ENCODE results near the gene CAMK2A.

GRCh38 chr5:150213530-150213929, 76.0 kb downstream of the CAMK2A start:
- TF ChIP-seq CTCF (IDR thresholded peaks at IDR 0.05 in 8 of 11, conservative IDR thresholded peaks at IDR 0.05 in 3 of 11) (no peak), POLR2AphosphoS5 (IDR thresholded peaks at IDR 0.05) (no peak), POLR2A (IDR thresholded peaks at IDR 0.05) (no peak)

Measured in spleen (tissue), 7 donors.